ENCODE data around the gene ZNF518A. TPM values are rescaled to one million over a fixed set of nuclear protein-coding genes. Genes with fewer than 3 reads are reported as not detected.

Gene ZNF518A, protein sequence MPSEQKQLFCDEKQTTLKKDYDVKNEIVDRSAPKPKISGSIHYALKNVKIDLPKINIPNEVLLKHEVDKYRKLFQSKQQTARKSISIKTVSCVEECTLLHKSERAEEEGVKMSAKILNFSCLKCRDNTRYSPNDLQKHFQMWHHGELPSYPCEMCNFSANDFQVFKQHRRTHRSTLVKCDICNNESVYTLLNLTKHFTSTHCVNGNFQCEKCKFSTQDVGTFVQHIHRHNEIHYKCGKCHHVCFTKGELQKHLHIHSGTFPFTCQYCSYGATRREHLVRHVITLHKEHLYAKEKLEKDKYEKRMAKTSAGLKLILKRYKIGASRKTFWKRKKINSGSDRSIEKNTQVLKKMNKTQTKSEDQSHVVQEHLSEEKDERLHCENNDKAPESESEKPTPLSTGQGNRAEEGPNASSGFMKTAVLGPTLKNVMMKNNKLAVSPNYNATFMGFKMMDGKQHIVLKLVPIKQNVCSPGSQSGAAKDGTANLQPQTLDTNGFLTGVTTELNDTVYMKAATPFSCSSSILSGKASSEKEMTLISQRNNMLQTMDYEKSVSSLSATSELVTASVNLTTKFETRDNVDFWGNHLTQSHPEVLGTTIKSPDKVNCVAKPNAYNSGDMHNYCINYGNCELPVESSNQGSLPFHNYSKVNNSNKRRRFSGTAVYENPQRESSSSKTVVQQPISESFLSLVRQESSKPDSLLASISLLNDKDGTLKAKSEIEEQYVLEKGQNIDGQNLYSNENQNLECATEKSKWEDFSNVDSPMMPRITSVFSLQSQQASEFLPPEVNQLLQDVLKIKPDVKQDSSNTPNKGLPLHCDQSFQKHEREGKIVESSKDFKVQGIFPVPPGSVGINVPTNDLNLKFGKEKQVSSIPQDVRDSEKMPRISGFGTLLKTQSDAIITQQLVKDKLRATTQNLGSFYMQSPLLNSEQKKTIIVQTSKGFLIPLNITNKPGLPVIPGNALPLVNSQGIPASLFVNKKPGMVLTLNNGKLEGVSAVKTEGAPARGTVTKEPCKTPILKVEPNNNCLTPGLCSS (N-terminal part only)
- total RNA-seq (2021) = 31.0 and 36.2 TPM in 2 replicates
- long read RNA-seq, partial matches to known transcripts = 7 of 80 reads
- long read RNA-seq, other reads (novel, unspliced or antisense) = 73 of 80 reads

GRCh38 chr10:96129387-96130325 lies at the start of gene ZNF518A:
TSS of gene ZNF518A (plus strand) at chr10:96130297. CDS start at chr10:96156323, 26,026 bp downstream.
- peak within 1 kb of the TSS; percentile 89 for H2BK12ac ChIP-seq (ENCODE audit: insufficient read length, low read depth, low read length)
- no peaks in the 10 kb centered on the region; the same call in 1 of the 2 replicates for H3K79me2 ChIP-seq (ENCODE audit: insufficient read depth, low read length)
- H3K36me3 Mint-ChIP-seq (ENCODE audit: insufficient read depth in 1 of 3, low read depth in 3 of 3) = peaks cover 4 to 28% (median 22%) of the 10 kb centered on the region in 3 experiments; a peak in 6 of 7 replicates

More at GRCh38 chr10:96129387-96130325, at the start of gene ZNF518A:
- Mint-ChIP-seq H3K9me3 (no peaks in the 10 kb centered on the region), H3K4me1 (peaks cover 24 to 28% of the 10 kb centered on the region in 2 experiments), H3K4me3 (peak within 1 kb of the TSS; percentile 96), H3K27ac (peak within 1 kb of the TSS; percentile 100), H3K27me3 (ENCODE audit: low read depth) (peaks cover 11% of the 10 kb centered on the region)
- peak within 1 kb of the TSS; percentile 47 for H3K56ac ChIP-seq (ENCODE audit: insufficient read length, low read depth, low read length)
- peak within 1 kb of the TSS; percentile 95 for H3K9ac ChIP-seq (ENCODE audit: extremely low read depth, insufficient read length, low read length)
- H3K9me3 ChIP-seq (ENCODE audit: control insufficient read depth, low read depth, low read length) = no peaks in the 10 kb centered on the region
- H3K4ac ChIP-seq (ENCODE audit: low read depth, low read length) = no peak within 1 kb of the TSS
- peak; percentile 96 for DNase-seq
- no peak within 1 kb of the TSS for H3T11ph ChIP-seq (ENCODE audit: low read length)
- H2AK5ac ChIP-seq (ENCODE audit: insufficient read length, low read length) = no peak within 1 kb of the TSS
- no peak within 1 kb of the TSS for H2BK15ac ChIP-seq (ENCODE audit: low read depth, low read length)
- no peaks in the 10 kb centered on the region for H3K79me1 ChIP-seq (ENCODE audit: insufficient read depth, low read depth, low read length, poor library complexity, severe bottlenecking)
- WGBS (ENCODE audit: extremely low coverage, insufficient read length, low lambda C conversion rate) = no CpG with 5 or more reads among the region's 48 CpGs
- peak within 1 kb of the TSS; percentile 93 for H3K27ac ChIP-seq (ENCODE audit: insufficient read length, low read depth, low read length)
- H3K18ac ChIP-seq (ENCODE audit: insufficient read length, low read depth, low read length) = peak within 1 kb of the TSS; percentile 99
- TF ChIP-seq, protein P1, sequence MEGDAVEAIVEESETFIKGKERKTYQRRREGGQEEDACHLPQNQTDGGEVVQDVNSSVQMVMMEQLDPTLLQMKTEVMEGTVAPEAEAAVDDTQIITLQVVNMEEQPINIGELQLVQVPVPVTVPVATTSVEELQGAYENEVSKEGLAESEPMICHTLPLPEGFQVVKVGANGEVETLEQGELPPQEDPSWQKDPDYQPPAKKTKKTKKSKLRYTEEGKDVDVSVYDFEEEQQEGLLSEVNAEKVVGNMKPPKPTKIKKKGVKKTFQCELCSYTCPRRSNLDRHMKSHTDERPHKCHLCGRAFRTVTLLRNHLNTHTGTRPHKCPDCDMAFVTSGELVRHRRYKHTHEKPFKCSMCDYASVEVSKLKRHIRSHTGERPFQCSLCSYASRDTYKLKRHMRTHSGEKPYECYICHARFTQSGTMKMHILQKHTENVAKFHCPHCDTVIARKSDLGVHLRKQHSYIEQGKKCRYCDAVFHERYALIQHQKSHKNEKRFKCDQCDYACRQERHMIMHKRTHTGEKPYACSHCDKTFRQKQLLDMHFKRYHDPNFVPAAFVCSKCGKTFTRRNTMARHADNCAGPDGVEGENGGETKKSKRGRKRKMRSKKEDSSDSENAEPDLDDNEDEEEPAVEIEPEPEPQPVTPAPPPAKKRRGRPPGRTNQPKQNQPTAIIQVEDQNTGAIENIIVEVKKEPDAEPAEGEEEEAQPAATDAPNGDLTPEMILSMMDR (conservative IDR thresholded peaks at IDR 0.05) = no peak
- peak within 1 kb of the TSS; percentile 16 for H4K91ac ChIP-seq (ENCODE audit: insufficient read length, low read depth, low read length)
- H4K8ac ChIP-seq (replicated peaks; ENCODE audit: insufficient read length, low read depth, low read length) = peak within 1 kb of the TSS; percentile 90
- H4K20me1 ChIP-seq (ENCODE audit: control insufficient read depth, insufficient read depth, insufficient read length) = no peaks in the 10 kb centered on the region
- no peak within 1 kb of the TSS for H2BK20ac ChIP-seq (ENCODE audit: low read depth, low read length, poor library complexity, severe bottlenecking)
- H3K27me3 ChIP-seq (ENCODE audit: insufficient read depth, low read length) = no peaks in the 10 kb centered on the region
- peak within 1 kb of the TSS; percentile 99 for H4K5ac ChIP-seq (ENCODE audit: insufficient read length, low read depth, low read length)
- peaks cover 4% of the 10 kb centered on the region for H3K23me2 ChIP-seq (ENCODE audit: insufficient read length, low read depth, low read length, poor library complexity, severe bottlenecking)
- H3K14ac ChIP-seq (ENCODE audit: insufficient read depth, low read length) = peak within 1 kb of the TSS; percentile 100
- no peaks in the 10 kb centered on the region for H3K4me1 ChIP-seq (ENCODE audit: insufficient read depth, low read length)
- H2BK5ac ChIP-seq (ENCODE audit: insufficient read length, low read length) = peak within 1 kb of the TSS; percentile 93
- H2BK120ac ChIP-seq (ENCODE audit: low read depth, low read length, poor library complexity, severe bottlenecking) = peak within 1 kb of the TSS; percentile 53
- H2AFZ ChIP-seq (ENCODE audit: low read length) = peak within 1 kb of the TSS; percentile 44
- H3K4me2 ChIP-seq (ENCODE audit: insufficient read depth, insufficient read length, low read length) = peak within 1 kb of the TSS; percentile 85
- H3K23ac ChIP-seq (ENCODE audit: insufficient read length, low read depth, low read length) = no peak within 1 kb of the TSS
